RWPE2 (cell line): Measurements from ENCODE around the gene PRKAG2.
"Not testable (repeated sequence)": the region's sequence is repeated elsewhere in the genome, so short reads cannot be mapped to it uniquely, and the experiment has no call there.

Source experiments
- ATAC-seq: fragments of 200-7000 bp; cut with Tn5 transposase; 3 replicates; pipeline ENCODE4 v1.9.1; 2021; ENCODE audit warnings: low read depth
- DNase-seq: peaks from one replicate; pipeline ENCODE4 v3.0.0-alpha.2; 2020; ENCODE audit warnings: low spot score
- H3K27ac ChIP-seq: fragments of 450-650 bp; 2 replicates; pipeline ENCODE4 v1.5.1; 2017; ENCODE audit warnings: mild to moderate bottlenecking; ENCODE audit not compliant: poor library complexity, severe bottlenecking
- H3K27me3 ChIP-seq: fragments of 250-450 bp; sonication (Bioruptor Pico); 2 replicates; pipeline ENCODE4 v1.5.1; 2021; ENCODE audit warnings: mild to moderate bottlenecking, moderate library complexity; ENCODE audit not compliant: insufficient read depth, poor library complexity, severe bottlenecking
- H3K36me3 ChIP-seq: fragments of 250-450 bp; sonication (Bioruptor Pico); 2 replicates; pipeline ENCODE4 v1.5.1; 2020; ENCODE audit warnings: low read depth, mild to moderate bottlenecking, moderate library complexity
- H3K4me1 ChIP-seq: fragments of 250-450 bp; sonication (Bioruptor Pico); 2 replicates; pipeline ENCODE4 v1.5.1; 2021; ENCODE audit warnings: mild to moderate bottlenecking, moderate library complexity; ENCODE audit not compliant: insufficient read depth, poor library complexity, severe bottlenecking
- H3K4me3 ChIP-seq: fragments of 250-450 bp; sonication (Bioruptor Pico); 2 replicates; pipeline ENCODE4 v1.5.1; 2021; ENCODE audit warnings: mild to moderate bottlenecking, moderate library complexity; ENCODE audit not compliant: severe bottlenecking
- H3K9me3 ChIP-seq: fragments of 250-450 bp; sonication (Bioruptor Pico); 2 replicates; pipeline ENCODE4 v1.5.1; 2021; ENCODE audit warnings: mild to moderate bottlenecking, moderate library complexity; ENCODE audit not compliant: severe bottlenecking
- TF ChIP-seq, protein P1 (sequence below): fragments of 450-650 bp; IDR thresholded peaks from one replicate; pipeline ENCODE4 v1.5.1; 2017; ENCODE audit warnings: mild to moderate bottlenecking, moderate library complexity; ENCODE audit not compliant: poor library complexity, severe bottlenecking

Gene PRKAG2

DNA sequence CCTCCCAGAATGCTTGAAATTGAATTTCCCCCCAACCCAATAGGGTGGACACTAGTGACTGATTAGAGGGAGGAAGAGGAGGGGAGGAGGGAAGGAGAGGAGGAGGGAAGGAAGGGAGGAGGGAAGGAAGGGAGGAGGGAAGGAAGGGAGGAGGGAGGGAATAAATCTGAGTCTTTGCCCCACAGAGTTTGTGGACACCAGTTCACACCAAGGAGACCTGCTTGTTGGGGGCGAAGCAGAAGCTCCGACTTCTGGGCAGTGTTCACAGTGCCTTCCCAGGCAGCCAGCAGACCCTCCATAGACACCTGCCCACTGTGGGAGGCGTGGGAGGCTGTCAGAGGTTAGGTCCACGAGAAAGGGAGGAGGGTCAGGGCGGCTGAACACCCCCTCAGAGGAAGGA, 44.8 kb downstream of the PRKAG2 start:
- Histone ChIP-seq H3K27ac (no peak overlapping the region), H3K4me3 (no peak overlapping the region), H3K4me1 (no peaks in the 10 kb centered on the region), H3K36me3 (no peaks in the 10 kb centered on the region), H3K27me3 (no peaks in the 10 kb centered on the region), H3K9me3 (no peaks in the 10 kb centered on the region)
- no peak for DNase-seq
- ATAC-seq: no peak
- TF ChIP-seq, protein P1, sequence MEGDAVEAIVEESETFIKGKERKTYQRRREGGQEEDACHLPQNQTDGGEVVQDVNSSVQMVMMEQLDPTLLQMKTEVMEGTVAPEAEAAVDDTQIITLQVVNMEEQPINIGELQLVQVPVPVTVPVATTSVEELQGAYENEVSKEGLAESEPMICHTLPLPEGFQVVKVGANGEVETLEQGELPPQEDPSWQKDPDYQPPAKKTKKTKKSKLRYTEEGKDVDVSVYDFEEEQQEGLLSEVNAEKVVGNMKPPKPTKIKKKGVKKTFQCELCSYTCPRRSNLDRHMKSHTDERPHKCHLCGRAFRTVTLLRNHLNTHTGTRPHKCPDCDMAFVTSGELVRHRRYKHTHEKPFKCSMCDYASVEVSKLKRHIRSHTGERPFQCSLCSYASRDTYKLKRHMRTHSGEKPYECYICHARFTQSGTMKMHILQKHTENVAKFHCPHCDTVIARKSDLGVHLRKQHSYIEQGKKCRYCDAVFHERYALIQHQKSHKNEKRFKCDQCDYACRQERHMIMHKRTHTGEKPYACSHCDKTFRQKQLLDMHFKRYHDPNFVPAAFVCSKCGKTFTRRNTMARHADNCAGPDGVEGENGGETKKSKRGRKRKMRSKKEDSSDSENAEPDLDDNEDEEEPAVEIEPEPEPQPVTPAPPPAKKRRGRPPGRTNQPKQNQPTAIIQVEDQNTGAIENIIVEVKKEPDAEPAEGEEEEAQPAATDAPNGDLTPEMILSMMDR: no peak

DNA sequence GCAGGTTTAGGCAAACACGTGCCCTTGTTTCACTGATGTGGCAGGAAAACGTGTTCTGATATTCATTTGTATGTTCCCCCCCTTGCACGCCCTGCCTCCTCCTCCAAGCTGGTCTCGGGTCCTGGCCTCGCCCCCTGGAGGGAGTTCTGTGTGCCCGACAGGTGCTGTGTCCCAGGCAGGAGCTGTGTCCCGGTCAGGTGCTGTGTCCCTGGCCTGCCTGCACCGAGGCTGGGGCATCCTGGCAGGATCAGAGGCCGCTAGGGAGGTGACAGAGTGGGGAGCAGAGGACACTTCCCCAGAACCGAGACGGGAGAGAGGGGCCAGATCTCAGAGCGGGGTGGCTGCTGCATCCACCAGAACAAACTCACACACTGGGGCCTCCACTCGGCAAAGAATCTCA, 45.3 kb downstream of the PRKAG2 start:
- ATAC-seq (no peak), DNase-seq (peak; percentile 44)
- TF ChIP-seq, protein P1: no peak
- H3K4me1 ChIP-seq: no peaks in the 10 kb centered on the region
- H3K27me3 ChIP-seq: no peaks in the 10 kb centered on the region
- H3K27ac ChIP-seq: no peak overlapping the region
- no peaks in the 10 kb centered on the region for H3K9me3 ChIP-seq
- H3K36me3 ChIP-seq: no peaks in the 10 kb centered on the region
- H3K4me3 ChIP-seq: no peak overlapping the region

- ATAC-seq (no peak), DNase-seq (peak; percentile 33)
- Histone ChIP-seq H3K4me1 (no peaks in the 10 kb centered on the region), H3K9me3 (no peaks in the 10 kb centered on the region), H3K36me3 (no peaks in the 10 kb centered on the region), H3K27ac (no peak overlapping the region), H3K4me3 (no peak overlapping the region), H3K27me3 (no peaks in the 10 kb centered on the region)
- TF ChIP-seq, protein P1: no peak
Measured at GRCh38 chr7:151830121-151830830, 46.6 kb downstream of the PRKAG2 start.

DNA sequence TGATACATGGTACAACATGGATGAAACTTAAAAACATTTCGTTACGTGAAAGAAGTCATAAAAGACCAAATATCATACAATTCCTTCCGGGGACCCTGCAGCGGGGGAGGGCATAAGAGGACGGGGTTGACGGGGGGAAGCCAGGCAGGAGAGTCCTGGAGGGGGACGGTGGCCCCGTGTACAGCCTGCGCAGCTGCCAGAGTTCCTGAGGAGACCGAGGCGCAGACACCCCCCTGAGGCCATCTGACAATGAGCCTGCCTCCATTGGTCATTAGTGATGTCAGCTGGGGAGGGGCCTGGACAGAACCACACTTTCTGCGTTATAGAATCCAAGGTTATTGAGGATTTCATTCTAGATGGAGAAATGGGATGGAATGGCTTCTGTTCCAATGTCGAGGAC, 47.2 kb downstream of the PRKAG2 start:
- H3K27me3 ChIP-seq: no peaks in the 10 kb centered on the region

DNA sequence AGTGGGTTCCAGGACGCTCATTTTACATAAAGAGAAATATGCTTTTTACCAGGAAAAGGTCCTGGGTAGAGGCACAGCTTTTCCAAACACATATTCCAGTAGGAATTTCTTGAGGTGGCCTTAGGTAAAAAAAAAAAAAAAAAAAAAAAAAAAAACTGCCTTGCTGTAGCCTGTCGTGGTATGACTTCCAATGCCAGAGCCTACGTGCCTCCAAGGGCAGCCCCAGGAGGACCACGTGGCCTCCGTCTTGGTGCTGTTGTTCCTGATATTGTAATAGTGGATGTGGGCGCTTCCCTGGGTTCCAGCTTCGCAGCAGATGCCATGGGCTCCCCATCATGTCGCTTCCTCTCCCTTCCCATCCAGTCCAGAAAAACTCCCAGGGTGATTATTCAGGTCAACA, 49.3 kb downstream of the PRKAG2 start:
- no peak for DNase-seq
- Histone ChIP-seq H3K4me3 (no peak overlapping the region), H3K27me3 (no peaks in the 10 kb centered on the region), H3K9me3 (no peaks in the 10 kb centered on the region), H3K4me1 (no peaks in the 10 kb centered on the region), H3K27ac (no peak overlapping the region), H3K36me3 (no peaks in the 10 kb centered on the region)
- TF ChIP-seq, protein P1: no peak
- ATAC-seq: no peak

More for the DNA sequence above, 47.2 kb downstream of the PRKAG2 start:
- ATAC-seq (no peak), DNase-seq (peak; percentile 37)
- no peaks in the 10 kb centered on the region for H3K36me3 ChIP-seq
- TF ChIP-seq, protein P1: no peak
- H3K27ac ChIP-seq: no peak overlapping the region
- H3K9me3 ChIP-seq: no peaks in the 10 kb centered on the region
- no peak overlapping the region for H3K4me3 ChIP-seq
- H3K4me1 ChIP-seq: no peaks in the 10 kb centered on the region

- not testable (repeated sequence) for DNase-seq, H3K36me3 ChIP-seq, ATAC-seq, H3K4me1 ChIP-seq, H3K27ac ChIP-seq, H3K4me3 ChIP-seq, H3K27me3 ChIP-seq, H3K9me3 ChIP-seq
Measured at GRCh38 chr7:151826316-151826715, 50.6 kb downstream of the PRKAG2 start.
